ENCODE measurements around the gene SDHB.

Gene SDHB

DNA sequence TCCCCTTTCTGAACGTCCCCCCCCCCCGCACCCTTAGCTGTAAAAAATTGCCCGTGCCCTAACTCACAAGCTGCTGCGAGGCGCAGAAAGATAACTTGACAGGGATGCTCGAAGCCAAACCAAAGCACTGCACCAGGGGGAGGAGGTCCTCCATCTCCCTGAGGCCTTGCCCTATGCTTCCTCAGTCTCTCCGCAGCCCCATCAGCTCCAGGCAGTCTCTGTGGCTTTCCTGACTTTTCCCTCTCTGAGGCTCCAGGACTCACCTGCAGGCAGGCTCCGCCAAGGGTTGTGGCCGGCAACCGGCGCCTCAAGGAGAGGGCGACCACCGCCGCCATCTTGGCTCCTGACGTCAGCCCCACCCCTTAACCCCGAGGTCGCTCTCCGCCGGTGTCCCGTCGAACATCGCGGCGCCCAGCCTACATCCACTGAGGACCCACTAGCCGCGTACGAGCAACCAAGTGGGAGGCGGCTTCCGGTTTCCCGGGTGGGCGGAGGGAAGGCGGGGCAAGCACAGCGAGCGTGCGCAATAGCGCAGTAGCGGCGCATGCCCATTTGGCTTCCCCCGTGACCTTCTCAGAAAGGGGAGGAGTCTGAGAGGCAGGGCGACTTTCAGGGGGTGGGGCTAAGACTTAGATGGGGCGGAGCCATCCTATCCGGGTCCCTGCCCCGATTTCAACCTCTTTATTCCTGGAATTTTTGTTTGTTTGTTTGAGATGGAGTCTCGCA lies at the start of gene SDHB:
Gene SDHB (minus strand): TSS at position 348 of the 726 bp plus-strand sequence. CDS start 13 bp downstream, at position 335.
- DNase-seq, result peak; percentile 89 to 100 (median 98)

DNA sequence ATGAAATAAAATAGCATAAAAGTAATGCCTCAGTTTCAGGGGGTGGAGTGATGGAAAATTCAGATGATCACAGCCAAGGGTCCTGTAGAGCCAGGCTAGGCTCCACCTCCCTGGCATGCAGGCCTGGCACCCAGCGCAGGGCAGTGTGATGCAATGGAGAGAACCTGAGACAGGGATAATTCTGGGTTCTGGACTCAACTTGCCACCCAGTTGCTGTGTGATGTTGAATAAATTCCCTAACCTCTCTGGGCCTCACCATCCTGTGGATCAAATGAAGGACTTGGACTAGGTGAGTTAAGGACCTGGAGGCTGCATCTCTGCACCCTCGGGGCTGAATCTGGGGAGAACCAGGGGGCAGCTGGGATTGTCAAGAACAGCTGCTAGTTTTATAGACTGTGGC lies 48.4 kb upstream of the SDHB start:
- DNase-seq, result no peak

DNA sequence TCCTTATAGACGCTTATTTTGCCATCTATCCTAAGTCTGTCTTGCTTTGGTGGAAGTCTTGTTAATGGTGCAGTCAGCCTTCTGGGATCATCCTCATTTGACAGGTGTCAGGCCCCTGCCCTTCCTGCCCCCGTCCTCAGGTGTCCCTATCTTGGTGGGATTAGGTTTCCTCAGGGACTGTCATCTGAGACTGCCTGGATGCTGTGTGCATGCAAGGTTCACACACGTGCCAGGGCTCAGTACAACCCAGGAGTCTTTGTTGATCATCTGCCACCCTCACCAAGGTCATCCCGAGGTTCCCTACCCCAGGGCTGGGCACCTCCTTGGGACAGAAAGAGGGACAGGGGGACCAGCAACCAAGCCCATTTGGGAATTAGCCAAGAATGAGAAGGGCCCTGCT lies 47.4 kb upstream of the SDHB start:
- DNase-seq, result no peak

DNA sequence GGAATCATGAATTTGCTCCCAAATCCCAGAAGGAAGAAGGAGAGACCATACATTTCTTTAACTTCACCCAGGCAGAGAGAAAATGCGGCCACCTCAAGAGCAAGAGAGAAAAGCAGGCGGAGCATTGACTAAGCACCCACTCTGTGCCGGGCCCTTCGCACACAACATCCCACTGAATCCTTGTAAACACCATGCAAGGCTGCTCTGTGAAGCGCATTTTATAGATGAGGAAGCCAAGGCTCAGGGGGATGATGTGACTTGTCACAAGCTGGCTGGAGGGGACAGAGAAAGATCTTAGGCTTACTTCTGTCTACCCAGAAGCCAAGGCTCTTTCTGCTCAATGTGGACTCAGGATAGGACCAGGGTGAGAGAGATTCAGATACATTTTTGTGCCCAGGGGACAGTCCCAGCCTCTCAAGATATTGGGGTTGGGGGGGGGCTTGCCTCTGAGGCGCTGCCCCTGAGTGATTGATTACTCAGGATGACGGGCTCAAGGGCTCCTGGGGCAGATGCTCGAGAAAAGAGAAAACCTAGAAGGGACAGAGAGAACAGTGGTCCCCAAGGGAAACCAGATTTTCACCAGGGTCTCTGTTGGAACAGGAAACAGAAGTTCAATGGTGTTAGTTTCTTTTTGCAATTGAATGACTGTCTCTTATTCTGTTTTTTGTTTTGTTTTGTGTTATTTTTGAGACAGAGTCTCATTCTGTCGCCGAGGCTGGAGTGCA lies 45.9 kb upstream of the SDHB start:
- DNase-seq, result no peak

DNA sequence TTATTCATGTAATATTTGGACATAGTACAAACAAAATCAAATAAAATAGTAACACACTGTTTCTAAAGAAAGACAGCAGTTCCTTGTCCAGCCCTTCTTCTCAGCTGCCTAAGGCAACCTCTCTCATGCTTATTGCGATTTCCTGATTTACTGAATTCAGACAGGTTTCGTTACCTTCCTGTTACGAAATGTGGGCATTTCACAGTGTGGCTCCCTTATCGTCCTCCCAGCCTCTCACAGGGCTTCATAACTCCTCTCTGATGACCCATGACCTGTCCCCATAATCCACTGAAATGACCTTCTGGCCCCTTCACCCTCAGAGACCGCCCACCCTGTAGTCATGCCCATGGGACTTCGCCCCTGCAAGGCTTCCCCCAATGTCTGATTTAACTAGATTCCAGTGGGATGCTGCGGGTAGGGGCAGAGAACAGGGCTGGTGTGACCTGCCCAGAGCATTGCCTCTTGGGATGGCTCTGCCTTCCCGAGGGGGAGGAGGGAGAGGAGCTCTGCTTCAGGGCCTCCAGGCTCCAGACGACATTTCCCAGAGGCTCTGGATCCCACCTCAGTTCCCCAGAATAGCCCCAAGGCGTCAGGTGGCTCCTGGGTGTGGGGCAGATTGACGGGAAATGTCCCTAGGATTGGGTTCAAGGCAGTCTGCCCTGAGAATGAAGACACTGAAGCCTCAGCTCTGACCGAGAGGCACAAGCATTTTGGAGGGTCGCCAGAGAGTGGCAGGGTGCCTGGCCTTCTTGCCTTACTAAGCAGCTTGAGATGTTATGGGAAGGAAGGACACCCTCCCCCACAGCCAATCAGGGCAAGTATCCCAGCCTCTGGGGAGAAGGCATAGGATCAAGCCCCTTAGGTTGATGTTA lies 44.9 kb upstream of the SDHB start:
- DNase-seq, result peak in 39 of 56 donors; percentile 16 to 78 (median 46)

DNA sequence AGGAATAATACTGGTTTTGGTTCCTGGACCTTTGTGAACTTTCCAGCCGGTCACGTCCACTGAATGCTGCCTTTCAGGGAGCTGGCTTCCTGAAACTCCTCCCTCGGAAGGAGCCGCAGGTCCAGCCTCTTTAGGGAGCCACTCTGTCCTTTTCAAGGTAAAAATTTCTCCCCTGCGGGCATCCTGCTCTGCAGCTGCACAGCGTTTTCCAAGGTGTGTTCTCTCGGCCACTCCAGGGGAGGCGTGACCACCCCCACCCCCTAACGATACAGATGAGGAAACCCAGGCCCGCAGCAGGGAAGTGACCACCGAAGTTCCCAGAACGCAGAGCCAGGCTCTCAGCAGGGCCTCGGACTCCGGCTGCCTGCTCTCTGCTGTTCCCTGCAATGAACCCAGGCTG lies 44.0 kb upstream of the SDHB start:
- DNase-seq, result no peak

DNA sequence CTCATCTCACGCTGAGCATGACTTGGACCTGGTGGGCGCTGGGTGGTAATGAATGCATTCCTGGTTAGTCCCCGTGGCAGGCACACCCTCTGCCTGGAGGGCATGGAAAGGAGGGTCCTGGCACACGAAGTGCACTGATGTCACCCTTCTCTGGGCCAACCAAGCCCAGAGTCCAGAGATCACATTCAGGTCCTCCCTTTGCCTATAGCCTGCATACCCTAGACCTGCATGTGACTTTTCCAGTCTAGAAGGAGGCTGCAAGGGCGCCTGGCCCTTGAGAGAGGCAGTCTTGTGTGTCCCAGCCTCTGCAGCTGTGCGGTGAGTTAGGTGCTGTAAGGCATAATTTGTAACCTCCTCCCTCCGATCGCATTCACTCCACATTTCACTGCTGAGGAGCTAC lies 43.3 kb upstream of the SDHB start:
- DNase-seq, result no peak

DNA sequence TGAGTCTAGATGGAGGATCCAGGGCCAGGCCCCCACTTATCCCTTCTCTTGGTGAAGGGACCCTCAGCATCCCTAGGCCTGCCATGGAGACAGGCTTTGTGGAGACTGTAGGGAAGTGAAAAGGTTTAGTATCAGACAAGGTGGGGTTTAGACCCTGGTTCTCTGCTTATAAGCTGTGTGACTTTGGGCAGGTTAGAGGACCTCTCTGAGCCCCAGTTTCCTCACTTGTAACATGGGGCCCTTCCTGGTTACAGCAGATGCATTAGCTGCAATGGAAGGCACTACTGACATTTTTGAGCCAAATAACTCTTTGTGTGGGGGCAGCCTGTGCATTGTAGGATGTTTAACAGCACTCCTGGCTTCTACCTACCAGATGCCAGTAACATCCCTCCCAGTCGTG lies 42.8 kb upstream of the SDHB start:
- no peak for DNase-seq

DNA sequence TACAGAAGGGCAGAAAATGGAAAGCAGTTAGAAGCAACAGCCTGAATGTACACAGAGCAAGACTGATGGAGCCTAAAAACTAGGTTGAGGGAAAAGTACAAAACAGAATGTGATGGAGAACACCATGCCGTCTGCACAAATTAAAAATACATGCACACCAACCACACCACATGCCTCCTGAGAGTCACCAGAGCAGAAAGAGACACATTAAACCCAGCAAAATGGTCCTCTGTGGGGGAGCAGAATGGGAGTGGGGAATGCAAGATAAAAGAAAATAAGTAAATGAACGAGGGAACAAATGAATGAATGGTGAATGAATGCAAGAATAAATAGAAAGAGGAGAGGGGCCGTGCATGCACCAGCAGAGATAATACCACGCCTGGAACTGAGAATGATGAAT lies 41.3 kb upstream of the SDHB start:
- no peak for DNase-seq

DNA sequence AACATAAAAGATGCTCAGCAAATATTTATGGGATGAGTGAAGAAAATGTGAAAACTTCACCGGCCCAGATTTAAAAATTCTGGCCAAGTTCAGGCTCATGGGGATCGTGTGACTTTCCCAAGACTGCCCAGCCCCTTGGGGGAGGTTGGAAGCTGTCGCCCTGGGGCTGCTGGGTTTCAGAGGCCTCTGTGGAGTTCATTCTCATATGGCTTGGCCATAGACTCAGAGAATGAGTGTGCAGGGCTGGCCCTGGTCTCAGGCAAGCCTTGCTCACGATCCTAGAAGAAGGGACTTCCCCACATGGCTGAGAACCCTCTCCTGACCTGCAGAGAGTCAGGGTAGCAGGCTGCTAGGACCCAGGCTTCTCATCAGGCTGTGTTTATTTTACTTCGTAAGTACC lies 40.8 kb upstream of the SDHB start:
- no peak for DNase-seq

DNA sequence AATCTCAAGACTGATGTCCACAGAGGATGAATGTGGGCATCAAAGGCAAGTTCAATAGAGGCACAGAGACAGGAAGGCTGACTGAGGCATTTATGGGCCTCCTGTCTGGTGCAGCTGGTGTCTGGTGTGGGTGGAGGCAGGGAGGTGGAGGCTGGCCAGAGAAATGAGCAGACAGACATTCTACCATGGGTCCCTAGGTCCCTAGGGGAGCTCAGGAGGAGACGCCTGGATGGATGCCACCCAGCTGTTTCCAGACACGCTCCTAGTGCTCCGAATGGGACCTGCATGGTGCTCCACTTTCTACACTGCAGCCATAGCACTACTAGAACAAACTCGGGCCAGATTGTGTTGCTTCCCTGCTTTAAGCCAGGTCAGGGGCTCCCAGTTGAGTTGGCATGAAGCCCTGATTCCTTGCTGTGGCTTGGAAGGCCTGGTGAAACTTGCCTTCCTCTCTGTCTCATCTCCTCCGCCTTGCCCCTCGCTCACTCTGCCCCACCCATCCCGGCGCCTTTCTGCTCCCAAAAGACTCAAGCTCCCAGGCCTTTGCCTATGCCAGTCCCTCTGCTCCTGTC lies 40.1 kb upstream of the SDHB start:
- DNase-seq, result no peak

DNA sequence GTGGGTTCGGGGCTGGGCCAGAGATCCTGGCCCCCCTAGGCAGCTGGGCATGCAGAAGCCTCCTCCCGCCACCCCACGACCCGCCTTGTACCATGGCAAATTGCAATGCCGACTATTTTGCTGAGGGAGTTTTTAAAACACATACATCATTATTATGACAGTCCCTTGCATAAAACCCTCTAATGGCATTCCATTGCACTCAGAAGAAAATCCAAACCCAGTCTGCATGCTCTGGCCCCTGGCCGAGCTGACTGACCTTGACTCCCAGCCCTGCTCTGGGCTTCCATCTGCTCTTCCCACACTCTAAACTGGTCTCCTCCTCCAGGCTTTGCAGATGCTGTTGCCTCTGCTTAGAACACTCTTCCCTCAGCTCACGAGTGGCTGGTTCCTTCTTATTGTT lies 37.4 kb upstream of the SDHB start:
- no peak for DNase-seq

DNA sequence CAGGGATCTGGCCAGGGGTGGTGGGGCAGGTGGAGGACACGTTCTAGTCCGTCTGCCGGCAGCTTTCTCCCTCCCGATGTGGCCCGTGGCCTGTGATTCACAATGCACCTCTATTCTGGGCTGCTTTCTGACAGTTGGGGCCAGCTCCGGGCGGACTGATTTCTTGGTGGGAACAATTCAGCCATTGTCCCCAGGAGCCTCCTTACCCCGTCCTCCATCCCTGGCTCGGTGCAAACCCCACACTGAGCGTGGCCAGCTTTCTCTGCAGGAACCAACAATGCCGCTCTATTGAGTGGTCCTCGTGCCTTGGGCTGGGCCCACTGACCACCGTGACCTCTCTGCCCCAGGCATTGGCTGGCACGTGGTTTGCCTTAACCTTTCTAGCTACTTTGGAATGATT lies 35.7 kb upstream of the SDHB start:
- peak in 55 of 56 donors; percentile 41 to 94 (median 80) for DNase-seq

DNA sequence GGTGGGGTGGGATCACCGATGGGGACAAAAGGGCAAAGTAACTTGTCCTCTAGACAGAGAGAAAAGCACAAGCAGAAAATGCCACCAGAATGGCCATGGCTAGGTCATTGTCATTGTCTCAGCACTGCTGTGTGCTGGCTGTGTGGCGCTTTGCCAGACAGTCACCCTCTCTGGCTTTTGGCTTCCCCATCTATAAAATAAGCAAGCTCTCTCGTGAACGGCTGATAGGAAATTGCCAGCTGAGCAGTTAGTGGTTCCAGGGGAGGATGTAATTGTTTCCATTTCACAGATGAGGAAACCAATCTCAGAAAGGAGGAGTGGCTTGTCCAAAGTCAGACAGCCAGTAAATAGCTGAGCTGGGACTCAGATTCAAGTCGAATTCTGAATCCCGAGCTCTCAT lies 32.9 kb upstream of the SDHB start:
- DNase-seq, result peak in 1 of 56 donors; percentile 25

DNA sequence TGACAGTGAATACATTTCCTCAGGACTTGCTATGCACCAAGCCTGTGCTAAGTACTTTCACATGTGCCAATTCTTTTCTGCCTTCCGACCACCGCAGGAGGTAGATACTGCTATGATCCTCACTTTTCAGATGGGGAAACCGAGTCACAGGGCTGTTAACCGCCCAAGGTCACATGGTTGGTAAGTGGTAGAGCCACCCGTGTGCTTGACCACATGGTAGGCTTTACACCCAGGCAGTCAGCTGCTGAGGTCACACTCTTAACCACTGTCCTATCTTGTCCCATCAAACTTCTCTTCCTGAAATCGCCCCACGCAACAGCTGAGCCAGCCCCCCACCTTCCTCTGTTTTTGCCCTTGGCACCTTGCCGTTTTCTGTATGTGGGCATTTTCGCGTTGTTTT lies 31.0 kb upstream of the SDHB start:
- no peak for DNase-seq

DNA sequence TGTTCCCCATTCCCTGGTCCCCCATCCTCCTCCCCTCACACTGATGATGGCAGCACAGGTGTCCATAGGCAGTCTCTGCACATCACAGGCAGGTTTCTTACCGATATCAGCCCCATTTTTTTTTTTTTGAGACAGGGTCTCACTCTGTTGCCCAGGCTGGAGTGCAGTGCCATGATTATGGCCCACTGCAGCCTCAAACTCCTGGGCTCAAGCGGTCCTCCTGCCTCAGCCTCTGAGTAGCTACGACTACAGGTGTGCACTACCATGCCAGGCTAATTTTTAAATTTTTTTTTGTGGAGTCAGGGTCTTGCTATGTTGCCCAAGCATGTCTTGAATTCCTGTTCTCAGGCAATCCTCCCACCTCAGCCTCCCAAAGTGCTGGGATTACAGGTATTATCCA lies 28.9 kb upstream of the SDHB start:
- DNase-seq, result no peak

DNA sequence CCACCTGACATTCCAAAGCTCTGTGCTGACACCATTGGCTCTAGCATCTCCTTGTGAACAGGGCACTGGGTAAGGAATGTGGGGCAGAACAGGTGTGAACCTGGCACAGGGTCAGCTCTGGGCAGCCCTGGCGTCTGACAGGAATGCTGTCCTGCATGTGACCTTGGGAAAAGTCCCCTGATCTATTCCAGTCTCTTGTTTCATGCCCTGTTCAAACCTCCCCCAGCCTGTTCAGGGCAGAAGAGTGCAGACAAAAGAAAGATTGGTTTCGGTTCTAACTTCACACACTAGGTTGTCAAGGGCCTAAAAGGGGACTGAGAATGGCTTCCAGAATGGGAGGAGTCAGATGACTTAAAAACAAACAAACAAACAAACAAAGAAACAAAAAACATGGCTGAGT lies 27.6 kb upstream of the SDHB start:
- no peak for DNase-seq

DNA sequence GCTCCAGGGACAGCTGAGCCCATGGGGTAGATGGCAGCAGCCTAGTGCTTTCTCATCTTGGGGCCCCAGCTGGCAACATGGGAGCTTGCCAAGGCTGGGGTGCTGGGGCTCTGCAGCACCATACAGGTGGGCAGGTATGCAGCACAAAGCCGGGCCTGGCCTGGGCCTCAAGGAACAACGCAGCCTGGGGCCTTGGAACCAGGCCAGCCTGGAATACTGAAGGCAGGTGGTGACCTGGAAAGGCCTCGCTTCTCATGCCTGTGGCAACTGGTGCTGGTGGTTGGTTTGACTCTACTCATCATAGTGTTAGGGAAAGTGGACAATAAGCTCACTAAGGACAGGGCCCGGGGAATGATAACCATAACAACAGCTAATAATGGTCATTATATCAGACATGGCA lies 27.0 kb upstream of the SDHB start:
- DNase-seq, result no peak

DNA sequence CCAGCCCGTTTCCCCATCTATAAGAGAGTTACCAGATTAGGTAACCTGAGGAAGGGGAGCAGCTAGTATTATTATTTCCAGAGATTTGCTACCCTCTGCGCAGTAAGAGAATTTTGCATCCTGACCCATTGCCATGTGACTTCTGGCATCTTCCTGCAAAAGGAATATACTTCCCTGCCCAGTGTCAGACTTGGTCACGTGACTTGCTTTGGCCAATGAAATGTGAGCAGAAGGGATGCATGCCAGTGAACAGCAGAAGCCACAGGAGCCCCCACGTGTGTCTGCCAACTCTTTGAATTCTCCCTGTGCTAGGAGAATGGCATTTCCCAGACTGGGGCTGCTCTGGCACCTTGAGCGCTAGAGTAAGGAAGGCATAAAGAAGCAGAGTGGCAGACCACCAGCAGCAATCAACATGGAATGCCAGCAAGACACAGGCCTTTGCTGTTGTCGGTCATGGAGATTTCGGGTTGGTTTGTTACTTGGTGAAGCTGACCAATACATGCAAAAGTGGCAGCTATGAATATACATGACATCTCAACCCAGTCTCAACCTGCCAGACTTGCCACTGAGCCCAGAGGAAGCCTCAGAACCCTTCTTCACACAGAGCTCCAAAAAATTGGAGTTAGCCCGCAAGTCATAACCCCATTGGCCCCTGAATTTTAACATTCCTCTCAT lies 26.4 kb upstream of the SDHB start:
- DNase-seq, result no peak

DNA sequence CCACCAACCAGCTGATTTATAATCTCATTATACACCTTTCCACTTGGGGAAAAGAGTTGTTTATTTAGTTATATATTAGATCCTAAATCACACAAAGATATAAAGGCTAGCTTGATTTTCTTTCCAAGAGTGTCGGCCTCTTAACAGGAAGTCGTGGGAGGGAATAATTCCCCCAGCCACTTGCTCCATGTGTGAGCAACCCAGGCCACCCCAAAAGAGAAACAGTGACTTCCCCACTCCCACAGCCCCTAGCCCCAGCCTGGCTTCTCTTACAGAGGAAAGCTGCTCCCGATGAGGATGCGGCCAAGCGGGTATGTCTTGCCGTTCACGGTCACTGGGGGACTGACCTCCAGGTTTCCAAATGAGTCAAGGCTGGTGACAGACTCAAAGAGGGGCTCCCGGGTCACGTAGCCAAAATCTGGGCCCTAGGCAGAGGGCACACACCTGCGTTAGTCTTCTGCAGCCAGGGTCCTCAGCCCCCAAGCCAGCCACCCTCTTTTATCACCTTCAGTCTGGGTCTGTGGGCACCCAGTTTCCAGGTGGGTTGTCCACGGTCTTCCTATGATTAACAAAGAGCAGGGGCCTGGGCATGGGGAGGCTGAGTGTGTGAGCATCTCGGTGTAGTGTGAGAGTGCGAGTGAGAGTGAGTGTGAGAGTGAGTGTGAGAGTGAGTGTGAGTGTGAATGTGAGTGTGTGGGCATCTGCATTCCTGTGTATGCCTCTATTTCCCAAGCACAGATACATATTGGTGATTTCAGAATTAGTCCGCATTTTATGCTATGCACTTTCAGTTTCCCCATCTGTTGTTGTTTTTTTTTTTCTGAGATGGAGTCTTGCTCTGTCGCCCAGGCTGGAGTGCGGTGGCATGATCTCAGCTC lies 25.4 kb upstream of the SDHB start:
- DNase-seq, result no peak
